Keratinocyte (primary cell): ENCODE measurements around the gene PARD3.

Experiments
- EZH2 ChIP-seq: IDR thresholded peaks from one replicate; pipeline ENCODE4 v1.6.1; 2012; ENCODE audit warnings: inconsistent platforms, mild to moderate bottlenecking, low read length, moderate library complexity
- TF ChIP-seq, protein P1 (sequence below), 3 experiments: IDR thresholded peaks in 1 of 3; conservative IDR thresholded peaks in 1 of 3; optimal IDR thresholded peaks in 1 of 3; 2 replicates in 2 of 3; 3 replicates in 1 of 3; pipeline versions ENCODE3 to v1.5.1; 2011; ENCODE audit warnings: low read length in 3 of 3, mild to moderate bottlenecking in 3 of 3, moderate library complexity in 2 of 3, control low read depth in 1 of 3, inconsistent platforms in 1 of 3; ENCODE audit not compliant: insufficient read depth in 2 of 3; ENCODE audit errors: extremely low read depth in 1 of 3

DNA sequence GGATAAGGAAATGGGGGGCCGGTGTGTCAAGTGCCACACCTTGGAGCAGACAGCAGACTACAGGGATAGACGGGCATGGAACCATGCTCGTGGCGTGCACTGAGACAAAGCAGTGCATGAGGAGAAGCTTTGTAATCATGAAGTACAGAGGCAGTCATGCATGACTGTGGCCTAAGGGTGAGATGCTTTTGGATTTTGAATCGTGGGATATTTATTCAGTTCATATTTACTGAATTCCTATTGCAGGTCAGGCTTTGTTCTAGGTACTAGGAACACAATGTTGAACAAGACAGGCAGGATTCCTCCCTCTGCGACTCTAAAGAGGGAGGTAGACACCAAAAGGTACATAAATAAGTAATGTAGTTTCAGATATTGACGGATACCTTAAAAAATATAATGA is 597.6 kb downstream of the PARD3 start:
- TF ChIP-seq, protein P1, sequence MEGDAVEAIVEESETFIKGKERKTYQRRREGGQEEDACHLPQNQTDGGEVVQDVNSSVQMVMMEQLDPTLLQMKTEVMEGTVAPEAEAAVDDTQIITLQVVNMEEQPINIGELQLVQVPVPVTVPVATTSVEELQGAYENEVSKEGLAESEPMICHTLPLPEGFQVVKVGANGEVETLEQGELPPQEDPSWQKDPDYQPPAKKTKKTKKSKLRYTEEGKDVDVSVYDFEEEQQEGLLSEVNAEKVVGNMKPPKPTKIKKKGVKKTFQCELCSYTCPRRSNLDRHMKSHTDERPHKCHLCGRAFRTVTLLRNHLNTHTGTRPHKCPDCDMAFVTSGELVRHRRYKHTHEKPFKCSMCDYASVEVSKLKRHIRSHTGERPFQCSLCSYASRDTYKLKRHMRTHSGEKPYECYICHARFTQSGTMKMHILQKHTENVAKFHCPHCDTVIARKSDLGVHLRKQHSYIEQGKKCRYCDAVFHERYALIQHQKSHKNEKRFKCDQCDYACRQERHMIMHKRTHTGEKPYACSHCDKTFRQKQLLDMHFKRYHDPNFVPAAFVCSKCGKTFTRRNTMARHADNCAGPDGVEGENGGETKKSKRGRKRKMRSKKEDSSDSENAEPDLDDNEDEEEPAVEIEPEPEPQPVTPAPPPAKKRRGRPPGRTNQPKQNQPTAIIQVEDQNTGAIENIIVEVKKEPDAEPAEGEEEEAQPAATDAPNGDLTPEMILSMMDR (optimal IDR thresholded peaks at IDR 0.05 in 1 of 3, IDR thresholded peaks at IDR 0.05 in 1 of 3, conservative IDR thresholded peaks at IDR 0.05 in 1 of 3; ENCODE audit: extremely low read depth in 1 of 3, insufficient read depth in 2 of 3, low read length in 3 of 3): no peak
- no peak for TF ChIP-seq EZH2
